ENCODE results near the gene CCDC91. TPM values are rescaled to one million over a fixed set of nuclear protein-coding genes. Genes with fewer than 3 reads are reported as not detected.

Gene CCDC91
- total RNA-seq, 1 donor from 2014 or later: 51.3 TPM

- no peak for DNase-seq (ENCODE audit: low spot score, unreplicated experiment)
- H3K27me3 Mint-ChIP-seq: no peaks in the 10 kb centered on the region
- H3K36me3 Mint-ChIP-seq (ENCODE audit: insufficient read depth): no peaks in the 10 kb centered on the region
- peaks cover 15% of the 10 kb centered on the region for H3K9me3 Mint-ChIP-seq (ENCODE audit: low read depth)
- H3K4me3 Mint-ChIP-seq (ENCODE audit: low read depth): no peak overlapping the region
- TF ChIP-seq CTCF (IDR thresholded peaks at IDR 0.05; ENCODE audit: unreplicated experiment): no peak
- no peak overlapping the region for H3K27ac Mint-ChIP-seq
- H3K4me1 Mint-ChIP-seq (ENCODE audit: low read depth): no peaks in the 10 kb centered on the region
These were observed 33.9 kb upstream of the CCDC91 start for GRCh38 chr12:28156362-28156761.

- peaks cover 15% of the 10 kb centered on the region for H3K9me3 Mint-ChIP-seq (ENCODE audit: low read depth)
- H3K27me3 Mint-ChIP-seq: no peaks in the 10 kb centered on the region
- H3K4me3 Mint-ChIP-seq (ENCODE audit: low read depth): no peak overlapping the region
- TF ChIP-seq CTCF (IDR thresholded peaks at IDR 0.05; ENCODE audit: unreplicated experiment): no peak
- DNase-seq (ENCODE audit: low spot score, unreplicated experiment): no peak
- H3K4me1 Mint-ChIP-seq (ENCODE audit: low read depth): no peaks in the 10 kb centered on the region
- H3K27ac Mint-ChIP-seq: no peak overlapping the region
- no peaks in the 10 kb centered on the region for H3K36me3 Mint-ChIP-seq (ENCODE audit: insufficient read depth)
These were observed 33.5 kb upstream of the CCDC91 start for GRCh38 chr12:28156804-28157203.

- no peak for TF ChIP-seq CTCF (IDR thresholded peaks at IDR 0.05; ENCODE audit: unreplicated experiment)
- Mint-ChIP-seq H3K27me3 (no peaks in the 10 kb centered on the region), H3K27ac (no peak overlapping the region), H3K9me3 (ENCODE audit: low read depth) (peaks cover 4% of the 10 kb centered on the region), H3K36me3 (ENCODE audit: insufficient read depth) (no peaks in the 10 kb centered on the region), H3K4me1 (ENCODE audit: low read depth) (no peaks in the 10 kb centered on the region), H3K4me3 (ENCODE audit: low read depth) (no peak overlapping the region)
- DNase-seq (ENCODE audit: low spot score, unreplicated experiment): no peak
These were observed 31.9 kb upstream of the CCDC91 start for GRCh38 chr12:28158353-28158752.

- Mint-ChIP-seq H3K36me3 (ENCODE audit: insufficient read depth) (no peaks in the 10 kb centered on the region), H3K4me3 (ENCODE audit: low read depth) (no peak overlapping the region), H3K9me3 (ENCODE audit: low read depth) (peaks cover 4% of the 10 kb centered on the region), H3K27ac (no peak overlapping the region), H3K4me1 (ENCODE audit: low read depth) (peaks cover 1% of the 10 kb centered on the region), H3K27me3 (no peaks in the 10 kb centered on the region)
- TF ChIP-seq CTCF (IDR thresholded peaks at IDR 0.05; ENCODE audit: unreplicated experiment): no peak
- DNase-seq (ENCODE audit: low spot score, unreplicated experiment): no peak
These were observed 30.6 kb upstream of the CCDC91 start for GRCh38 chr12:28159688-28160087.

GRCh38 chr12:28161697-28162096, 28.6 kb upstream of the CCDC91 start:
- no peak overlapping the region for H3K27ac Mint-ChIP-seq
- H3K4me3 Mint-ChIP-seq (ENCODE audit: low read depth): no peak overlapping the region
- peaks cover 4% of the 10 kb centered on the region for H3K9me3 Mint-ChIP-seq (ENCODE audit: low read depth)
- no peaks in the 10 kb centered on the region for H3K27me3 Mint-ChIP-seq
- peaks cover 6% of the 10 kb centered on the region for H3K4me1 Mint-ChIP-seq (ENCODE audit: low read depth)
- DNase-seq (ENCODE audit: low spot score, unreplicated experiment): no peak
- H3K36me3 Mint-ChIP-seq (ENCODE audit: insufficient read depth): no peaks in the 10 kb centered on the region
- TF ChIP-seq CTCF (IDR thresholded peaks at IDR 0.05; ENCODE audit: unreplicated experiment): no peak

All from progenitor cell of endocrine pancreas (in vitro differentiated cells).